GM12878 (cell line): ENCODE data around the gene TRRAP. TPM values are rescaled to one million over a fixed set of nuclear protein-coding genes. Genes with fewer than 3 reads are reported as not detected.

Source experiments
- ATAC-seq: fragments of 200-7000 bp; cut with Tn5 transposase; 3 replicates; pipeline ENCODE4 v1.9.1; 2020; ENCODE audit warnings: mild to moderate bottlenecking, moderate library complexity
- BruUV-seq: library from RNA; stranded (reverse); fragments of 400-500 nt; replicated peaks from 2 replicates; lab custom pipeline; 2021; lab: Mats Ljungman, UMichigan
- CTCF ChIA-PET: fragments of 300-600 bp; sonication (Branson Sonifier 250); formaldehyde crosslinking; extraction: SDS; loops from one replicate; lab custom pipeline; 2021; ENCODE audit warnings: inconsistent platforms; lab: Yijun Ruan, JAX
- POLR2A ChIA-PET: fragments of 350-600 bp; formaldehyde crosslinking; extraction: SDS; loops from one replicate; lab custom pipeline; 2021; ENCODE audit warnings: inconsistent platforms; lab: Charles Lee
- RAD21 ChIA-PET: fragments of 300-600 bp; sonication (Branson Sonifier 250); formaldehyde crosslinking; loops from one replicate; lab custom pipeline; 2023; ENCODE audit warnings: antibody characterized with exemption; ENCODE audit not compliant: unreplicated experiment; lab: Charles Lee
- SMC1A ChIA-PET: fragments of 300-600 bp; sonication (Branson Sonifier 250); formaldehyde crosslinking; loops from one replicate; lab custom pipeline; 2023; ENCODE audit not compliant: unreplicated experiment, uncharacterized antibody; lab: Charles Lee
- DNase-seq: peaks from one replicate; pipeline ENCODE4 v3.0.0-alpha.2; 2011; ENCODE audit warnings: low read depth, low spot score
- FAIRE-seq: peaks from 3 replicates; lab custom pipeline; 2011; peaks lifted over from hg19 to GRCh38; lab: Jason Lieb, UNC
- H2AFZ ChIP-seq: 2 replicates; pipeline ENCODE4 v1.6.0; 2011; ENCODE audit warnings: low read depth, low read length, control low read depth; ENCODE audit not compliant: control insufficient read depth
- H3K27ac ChIP-seq: 2 replicates; pipeline ENCODE4 v1.5.1; 2011; ENCODE audit warnings: control low read depth; ENCODE audit not compliant: control insufficient read depth, insufficient read depth
- H3K27me3 ChIP-seq, 2 experiments: replicated peaks in 1 of 2; 2 replicates each; pipeline versions ENCODE4 v1.6.0 to v1.6.1; 2011; ENCODE audit warnings: low read length in 1 of 2; ENCODE audit not compliant: control insufficient read depth in 2 of 2, insufficient read depth in 2 of 2
- H3K36me3 ChIP-seq, 2 experiments: 2 replicates each; pipeline ENCODE4 v1.5.1; 2011; ENCODE audit warnings: low read length in 1 of 2; ENCODE audit not compliant: control insufficient read depth in 2 of 2, insufficient read depth in 2 of 2
- H3K4me1 ChIP-seq: 2 replicates; pipeline ENCODE4 v1.6.1; 2011; ENCODE audit warnings: mild to moderate bottlenecking, low read length, moderate library complexity, mixed read lengths; ENCODE audit not compliant: control insufficient read depth, insufficient read depth
- H3K4me2 ChIP-seq: 2 replicates; pipeline ENCODE4 v1.6.0; 2011; ENCODE audit warnings: control low read depth; ENCODE audit not compliant: control insufficient read depth, insufficient read depth
- H3K4me3 ChIP-seq: fragments of 200-600 bp; sonication (generic); 2 replicates; pipeline ENCODE4 v1.5.1; 2016
- H3K79me2 ChIP-seq: 2 replicates; pipeline ENCODE4 v1.6.0; 2011; ENCODE audit warnings: low read length; ENCODE audit not compliant: control insufficient read depth, insufficient read depth
- H3K9ac ChIP-seq: 2 replicates; pipeline ENCODE4 v1.8.0; 2011; ENCODE audit warnings: low read length, control low read depth, mixed read lengths; ENCODE audit not compliant: control insufficient read depth, insufficient read depth
- H3K9me3 ChIP-seq: replicated peaks from 3 replicates; pipeline ENCODE4 v1.5.1; 2011; ENCODE audit warnings: mild to moderate bottlenecking, low read length; ENCODE audit not compliant: control insufficient read depth, insufficient read depth
- H4K20me1 ChIP-seq: 2 replicates; pipeline ENCODE4 v1.6.0; 2011; ENCODE audit not compliant: control insufficient read depth, insufficient read depth
- BHLHE40 ChIP-seq, 2 experiments: fragments of 450-650 bp in 1 of 2; IDR thresholded peaks; 2 replicates each; pipeline ENCODE4 v1.6.1; 2011 to 2017; ENCODE audit warnings: low read depth in 2 of 2, borderline replicate concordance in 1 of 2, improper control_type of control experiment in 1 of 2, low read length in 1 of 2, mild to moderate bottlenecking in 1 of 2
- NRF1 ChIP-seq: conservative IDR thresholded peaks from 2 replicates; pipeline ENCODE4 v1.6.1; 2011; ENCODE audit warnings: mild to moderate bottlenecking, low read depth, low read length, improper control_type of control experiment
- RELA ChIP-seq: fragments of 450-650 bp; IDR thresholded peaks from 2 replicates; pipeline ENCODE4 v1.8.0; 2014; ENCODE audit warnings: borderline replicate concordance; ENCODE audit not compliant: partially characterized antibody
- RFX5 ChIP-seq: IDR thresholded peaks from 2 replicates; pipeline ENCODE4 v1.6.1; 2011; ENCODE audit warnings: low read depth, low read length, improper control_type of control experiment
- ZNF207 ChIP-seq: fragments of 450-650 bp; IDR thresholded peaks from 2 replicates; pipeline ENCODE4 v1.6.1; 2014; ENCODE audit warnings: antibody characterized with exemption, mild to moderate bottlenecking, borderline replicate concordance
- ZNF274 ChIP-seq: IDR thresholded peaks from one replicate; pipeline ENCODE4 v1.8.0; 2011; ENCODE audit not compliant: insufficient read length, insufficient read depth
- WGBS: methylation state at CpG from one replicate; pipeline ENCODE4 v1.1.6; 2016; ENCODE audit warnings: low lambda C conversion rate; ENCODE audit not compliant: insufficient replicate concordance, insufficient coverage; ENCODE audit errors: missing lambda C conversion rate; 5-methylcytosine and 5-hydroxymethylcytosine counted together
- in situ Hi-C: fragments of 300-500 bp; cut with MboI; formaldehyde crosslinking; loops from 9 replicates; pipeline ENCODE4 v1.14.3; 2018; ENCODE audit warnings: mixed read lengths
- intact Hi-C: fragments of 100-400 bp; cut with micrococcal nuclease; formaldehyde crosslinking; loops from one replicate; pipeline ENCODE4 v1.14.2; 2022; ENCODE audit not compliant: unreplicated experiment
- polyA plus RNA-seq, 11 experiments: library from polyadenylated mRNA; depleted of rRNA in 4 of 11; unstranded in 6 of 11; stranded (reverse) in 5 of 11; fragments of >200 nt; fragmentation: Nextera tagmentation in 4 of 11; fragmentation: Illumina TruSeq in 1 of 11; extraction: Ambion mirVana in 4 of 11; extraction: Trizol in 1 of 11; gene quantifications; 1 replicate in 1 of 11; 2 replicates in 10 of 11; pipeline versions ENCODE4 v1.2.1 to v1.2.3, GENCODE V29; 2011 to 2016; ENCODE audit warnings: inconsistent platforms in 2 of 11, missing spikeins in 2 of 11, low read depth in 1 of 11
- total RNA-seq, 4 experiments: library from RNA; depleted of rRNA in 3 of 4; stranded (reverse); fragments of >200 nt in 3 of 4; fragmentation: Illumina TruSeq in 1 of 4; extraction: Trizol in 1 of 4; gene quantifications; 2 replicates each; pipeline versions ENCODE4 v1.2.1 to v1.2.3, GENCODE V29; 2013 to 2021
- TF ChIP-seq, protein P1 (sequence below): fragments of 450-650 bp; formaldehyde crosslinking; IDR thresholded peaks from 2 replicates; pipeline ENCODE4 v1.4.0; 2022; ENCODE audit warnings: mild to moderate bottlenecking, moderate library complexity
- TF ChIP-seq, protein P2 (sequence below): IDR thresholded peaks from 2 replicates; pipeline ENCODE4 v1.6.1; 2011; ENCODE audit warnings: mild to moderate bottlenecking, low read depth, low read length, moderate library complexity; ENCODE audit not compliant: insufficient replicate concordance
- TF ChIP-seq, protein P3 (sequence below): fragments of 150-350 bp; IDR thresholded peaks from 2 replicates; pipeline ENCODE4 v1.6.1; 2016; ENCODE audit warnings: low read depth, low read length
- TF ChIP-seq, protein P4 (sequence below): fragments of 450-650 bp; IDR thresholded peaks from 2 replicates; pipeline ENCODE4 v1.6.1; 2017; ENCODE audit warnings: mild to moderate bottlenecking
- TF ChIP-seq, protein P5 (sequence below): fragments of 450-650 bp; IDR thresholded peaks from 2 replicates; pipeline ENCODE4 v1.6.1; 2016; ENCODE audit warnings: mild to moderate bottlenecking

Gene TRRAP
- total and polyA plus RNA-seq, 10 of the 15 experiments (the other 5 are each of a cell fraction or from before 2014, with no cell fraction given), result 1.1 to 39.3 (median 8.5) TPM

DNA sequence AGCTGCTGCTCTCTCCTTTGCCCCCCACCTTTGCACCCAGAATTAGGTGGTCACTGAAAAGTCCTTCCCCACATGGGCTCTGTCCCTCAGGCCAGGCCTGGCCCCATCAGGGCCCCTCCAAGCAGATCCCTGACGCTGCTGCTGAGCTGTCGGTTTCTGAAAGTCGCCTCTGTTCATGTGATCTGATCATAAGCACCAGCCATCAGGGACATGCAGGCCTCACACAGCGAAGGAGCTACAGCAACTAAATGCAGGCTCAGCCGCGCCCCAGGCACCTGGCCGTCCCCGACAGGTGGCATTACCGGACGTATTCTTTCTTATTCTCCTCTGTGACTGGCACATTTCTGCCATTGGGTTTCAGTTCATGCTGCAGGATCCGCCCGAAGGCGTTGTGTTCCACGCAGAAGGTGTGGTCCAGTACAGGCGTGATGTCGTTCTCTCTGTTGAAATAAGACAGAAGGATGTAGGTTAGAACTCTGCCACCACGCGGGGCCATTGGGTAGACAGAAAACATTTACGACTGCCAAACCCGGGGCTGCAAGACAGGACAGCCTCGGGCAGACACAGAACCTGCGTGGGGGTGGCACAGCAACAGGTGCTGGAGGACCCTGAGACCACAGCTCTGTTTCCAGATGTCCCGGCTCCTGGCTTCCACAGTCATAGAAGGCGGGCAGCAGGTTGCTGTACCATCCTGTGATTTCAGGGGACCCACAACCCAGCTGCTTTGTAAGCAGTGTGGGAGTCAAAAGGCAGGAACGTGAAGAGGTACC is 159.9 kb downstream of the TRRAP start:
- Histone ChIP-seq H3K36me3 (peaks cover 29 to 36% of the 10 kb centered on the region in 2 experiments), H2AFZ (no peak overlapping the region), H3K27me3 (no peaks in the 10 kb centered on the region), H3K27ac (no peak overlapping the region), H3K4me2 (no peak overlapping the region), H3K79me2 (no peaks in the 10 kb centered on the region), H3K9me3 (no peaks in the 10 kb centered on the region), H3K4me3 (no peak overlapping the region), H3K9ac (no peak overlapping the region), H3K4me1 (no peaks in the 10 kb centered on the region; the same call in 1 of the 2 replicates), H4K20me1 (no peaks in the 10 kb centered on the region)
- in situ Hi-C loops (no loop called here), intact Hi-C loops (no loop called here)
- ChIA-PET SMC1A (no interaction called here), POLR2A (no interaction called here), CTCF (interaction anchor here (0.6 to 1.9 kb wide), 7 partner anchors 8 to 276 kb away, joined by 3 to 11 read pairs (median 3); no protein-coding TSS in a partner anchor), RAD21 (interaction anchor here (0.6 to 1.0 kb wide), 2 partner anchors 204 to 275 kb away, joined by 3 to 5 read pairs; no protein-coding TSS in a partner anchor)
- no TSS peak for BruUV-seq
- ATAC-seq, result no peak
- no peak for DNase-seq
- 94% methylated on average over 25 of the region's 25 CpGs for whole genome bisulfite sequencing
- no peak for FAIRE-seq
- TF ChIP-seq RELA, result no peak
- TF ChIP-seq, protein P1, sequence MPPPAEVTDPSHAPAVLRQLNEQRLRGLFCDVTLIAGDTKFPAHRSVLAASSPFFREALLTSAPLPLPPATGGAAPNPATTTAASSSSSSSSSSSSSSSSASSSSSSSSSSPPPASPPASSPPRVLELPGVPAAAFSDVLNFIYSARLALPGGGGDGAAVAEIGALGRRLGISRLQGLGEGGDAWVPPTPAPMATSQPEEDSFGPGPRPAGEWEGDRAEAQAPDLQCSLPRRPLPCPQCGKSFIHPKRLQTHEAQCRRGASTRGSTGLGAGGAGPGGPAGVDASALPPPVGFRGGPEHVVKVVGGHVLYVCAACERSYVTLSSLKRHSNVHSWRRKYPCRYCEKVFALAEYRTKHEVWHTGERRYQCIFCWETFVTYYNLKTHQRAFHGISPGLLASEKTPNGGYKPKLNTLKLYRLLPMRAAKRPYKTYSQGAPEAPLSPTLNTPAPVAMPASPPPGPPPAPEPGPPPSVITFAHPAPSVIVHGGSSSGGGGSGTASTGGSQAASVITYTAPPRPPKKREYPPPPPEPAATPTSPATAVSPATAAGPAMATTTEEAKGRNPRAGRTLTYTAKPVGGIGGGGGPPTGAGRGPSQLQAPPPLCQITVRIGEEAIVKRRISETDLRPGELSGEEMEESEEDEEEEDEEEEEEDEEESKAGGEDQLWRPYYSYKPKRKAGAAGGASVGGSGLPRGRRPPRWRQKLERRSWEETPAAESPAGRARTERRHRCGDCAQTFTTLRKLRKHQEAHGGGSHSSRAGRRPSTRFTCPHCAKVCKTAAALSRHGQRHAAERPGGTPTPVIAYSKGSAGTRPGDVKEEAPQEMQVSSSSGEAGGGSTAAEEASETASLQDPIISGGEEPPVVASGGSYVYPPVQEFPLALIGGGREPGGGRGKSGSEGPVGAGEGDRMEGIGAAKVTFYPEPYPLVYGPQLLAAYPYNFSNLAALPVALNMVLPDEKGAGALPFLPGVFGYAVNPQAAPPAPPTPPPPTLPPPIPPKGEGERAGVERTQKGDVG (CRISPR knock-in tag), result no peak
- TF ChIP-seq, protein P2, sequence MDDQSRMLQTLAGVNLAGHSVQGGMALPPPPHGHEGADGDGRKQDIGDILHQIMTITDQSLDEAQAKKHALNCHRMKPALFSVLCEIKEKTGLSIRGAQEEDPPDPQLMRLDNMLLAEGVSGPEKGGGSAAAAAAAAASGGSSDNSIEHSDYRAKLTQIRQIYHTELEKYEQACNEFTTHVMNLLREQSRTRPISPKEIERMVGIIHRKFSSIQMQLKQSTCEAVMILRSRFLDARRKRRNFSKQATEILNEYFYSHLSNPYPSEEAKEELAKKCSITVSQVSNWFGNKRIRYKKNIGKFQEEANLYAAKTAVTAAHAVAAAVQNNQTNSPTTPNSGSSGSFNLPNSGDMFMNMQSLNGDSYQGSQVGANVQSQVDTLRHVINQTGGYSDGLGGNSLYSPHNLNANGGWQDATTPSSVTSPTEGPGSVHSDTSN, result no peak
- TF ChIP-seq, protein P3, sequence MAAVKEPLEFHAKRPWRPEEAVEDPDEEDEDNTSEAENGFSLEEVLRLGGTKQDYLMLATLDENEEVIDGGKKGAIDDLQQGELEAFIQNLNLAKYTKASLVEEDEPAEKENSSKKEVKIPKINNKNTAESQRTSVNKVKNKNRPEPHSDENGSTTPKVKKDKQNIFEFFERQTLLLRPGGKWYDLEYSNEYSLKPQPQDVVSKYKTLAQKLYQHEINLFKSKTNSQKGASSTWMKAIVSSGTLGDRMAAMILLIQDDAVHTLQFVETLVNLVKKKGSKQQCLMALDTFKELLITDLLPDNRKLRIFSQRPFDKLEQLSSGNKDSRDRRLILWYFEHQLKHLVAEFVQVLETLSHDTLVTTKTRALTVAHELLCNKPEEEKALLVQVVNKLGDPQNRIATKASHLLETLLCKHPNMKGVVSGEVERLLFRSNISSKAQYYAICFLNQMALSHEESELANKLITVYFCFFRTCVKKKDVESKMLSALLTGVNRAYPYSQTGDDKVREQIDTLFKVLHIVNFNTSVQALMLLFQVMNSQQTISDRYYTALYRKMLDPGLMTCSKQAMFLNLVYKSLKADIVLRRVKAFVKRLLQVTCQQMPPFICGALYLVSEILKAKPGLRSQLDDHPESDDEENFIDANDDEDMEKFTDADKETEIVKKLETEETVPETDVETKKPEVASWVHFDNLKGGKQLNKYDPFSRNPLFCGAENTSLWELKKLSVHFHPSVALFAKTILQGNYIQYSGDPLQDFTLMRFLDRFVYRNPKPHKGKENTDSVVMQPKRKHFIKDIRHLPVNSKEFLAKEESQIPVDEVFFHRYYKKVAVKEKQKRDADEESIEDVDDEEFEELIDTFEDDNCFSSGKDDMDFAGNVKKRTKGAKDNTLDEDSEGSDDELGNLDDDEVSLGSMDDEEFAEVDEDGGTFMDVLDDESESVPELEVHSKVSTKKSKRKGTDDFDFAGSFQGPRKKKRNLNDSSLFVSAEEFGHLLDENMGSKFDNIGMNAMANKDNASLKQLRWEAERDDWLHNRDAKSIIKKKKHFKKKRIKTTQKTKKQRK, result no peak
- TF ChIP-seq, protein P4, sequence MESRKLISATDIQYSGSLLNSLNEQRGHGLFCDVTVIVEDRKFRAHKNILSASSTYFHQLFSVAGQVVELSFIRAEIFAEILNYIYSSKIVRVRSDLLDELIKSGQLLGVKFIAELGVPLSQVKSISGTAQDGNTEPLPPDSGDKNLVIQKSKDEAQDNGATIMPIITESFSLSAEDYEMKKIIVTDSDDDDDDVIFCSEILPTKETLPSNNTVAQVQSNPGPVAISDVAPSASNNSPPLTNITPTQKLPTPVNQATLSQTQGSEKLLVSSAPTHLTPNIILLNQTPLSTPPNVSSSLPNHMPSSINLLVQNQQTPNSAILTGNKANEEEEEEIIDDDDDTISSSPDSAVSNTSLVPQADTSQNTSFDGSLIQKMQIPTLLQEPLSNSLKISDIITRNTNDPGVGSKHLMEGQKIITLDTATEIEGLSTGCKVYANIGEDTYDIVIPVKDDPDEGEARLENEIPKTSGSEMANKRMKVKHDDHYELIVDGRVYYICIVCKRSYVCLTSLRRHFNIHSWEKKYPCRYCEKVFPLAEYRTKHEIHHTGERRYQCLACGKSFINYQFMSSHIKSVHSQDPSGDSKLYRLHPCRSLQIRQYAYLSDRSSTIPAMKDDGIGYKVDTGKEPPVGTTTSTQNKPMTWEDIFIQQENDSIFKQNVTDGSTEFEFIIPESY, result no peak
- TF ChIP-seq RFX5, result no peak
- TF ChIP-seq, protein P5, sequence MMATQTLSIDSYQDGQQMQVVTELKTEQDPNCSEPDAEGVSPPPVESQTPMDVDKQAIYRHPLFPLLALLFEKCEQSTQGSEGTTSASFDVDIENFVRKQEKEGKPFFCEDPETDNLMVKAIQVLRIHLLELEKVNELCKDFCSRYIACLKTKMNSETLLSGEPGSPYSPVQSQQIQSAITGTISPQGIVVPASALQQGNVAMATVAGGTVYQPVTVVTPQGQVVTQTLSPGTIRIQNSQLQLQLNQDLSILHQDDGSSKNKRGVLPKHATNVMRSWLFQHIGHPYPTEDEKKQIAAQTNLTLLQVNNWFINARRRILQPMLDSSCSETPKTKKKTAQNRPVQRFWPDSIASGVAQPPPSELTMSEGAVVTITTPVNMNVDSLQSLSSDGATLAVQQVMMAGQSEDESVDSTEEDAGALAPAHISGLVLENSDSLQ, result no peak
- no peak for TF ChIP-seq BHLHE40 (IDR thresholded peaks at IDR 0.05; ENCODE audit: borderline replicate concordance in 1 of 2, low read depth in 2 of 2, low read length in 1 of 2)
- no peak for TF ChIP-seq ZNF274
- no peak for TF ChIP-seq NRF1
- TF ChIP-seq ZNF207, result no peak
